Mammary epithelial cell (primary cell): Measurements from ENCODE around the gene PDZK1.
"Not testable (repeated sequence)": the region's sequence is repeated elsewhere in the genome, so short reads cannot be mapped to it uniquely, and the experiment has no call there.

Source experiments
- EZH2 ChIP-seq: IDR thresholded peaks from 2 replicates; pipeline ENCODE4 v1.6.1; 2012; ENCODE audit warnings: low read length, inconsistent platforms, borderline replicate concordance
- TF ChIP-seq, protein P1 (sequence below), 2 donors: IDR thresholded peaks in 1 of 2; conservative IDR thresholded peaks in 1 of 2; 2 replicates each; pipeline ENCODE4 v1.5.1; 2011 to 2012; ENCODE audit warnings: inconsistent platforms in 2 of 2, low read length in 2 of 2, mild to moderate bottlenecking in 2 of 2, control low read depth in 1 of 2, low read depth in 1 of 2; ENCODE audit not compliant: insufficient read depth in 1 of 2; ENCODE audit errors: extremely low read depth in 1 of 2

DNA sequence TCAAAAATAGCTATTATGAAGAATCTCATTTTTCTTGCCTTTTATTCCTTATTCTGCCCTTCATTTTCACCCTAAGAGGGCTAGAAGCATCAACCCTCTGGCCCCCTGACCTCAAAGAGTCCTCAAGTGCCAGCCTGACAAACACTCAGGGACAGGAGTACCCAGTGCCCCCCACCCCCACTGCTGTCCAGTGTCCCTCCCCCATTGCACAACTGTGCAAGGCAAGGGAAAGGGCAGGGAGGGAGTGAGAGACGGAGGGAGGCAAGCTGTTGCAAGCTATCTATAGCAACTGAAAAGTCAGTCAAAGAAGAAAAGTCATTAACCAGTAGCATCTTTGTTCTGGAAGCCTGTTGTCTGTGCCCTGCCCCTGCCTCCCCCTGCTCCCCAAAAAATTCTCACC is 21.1 kb downstream of the PDZK1 start:
- TF ChIP-seq, protein P1, sequence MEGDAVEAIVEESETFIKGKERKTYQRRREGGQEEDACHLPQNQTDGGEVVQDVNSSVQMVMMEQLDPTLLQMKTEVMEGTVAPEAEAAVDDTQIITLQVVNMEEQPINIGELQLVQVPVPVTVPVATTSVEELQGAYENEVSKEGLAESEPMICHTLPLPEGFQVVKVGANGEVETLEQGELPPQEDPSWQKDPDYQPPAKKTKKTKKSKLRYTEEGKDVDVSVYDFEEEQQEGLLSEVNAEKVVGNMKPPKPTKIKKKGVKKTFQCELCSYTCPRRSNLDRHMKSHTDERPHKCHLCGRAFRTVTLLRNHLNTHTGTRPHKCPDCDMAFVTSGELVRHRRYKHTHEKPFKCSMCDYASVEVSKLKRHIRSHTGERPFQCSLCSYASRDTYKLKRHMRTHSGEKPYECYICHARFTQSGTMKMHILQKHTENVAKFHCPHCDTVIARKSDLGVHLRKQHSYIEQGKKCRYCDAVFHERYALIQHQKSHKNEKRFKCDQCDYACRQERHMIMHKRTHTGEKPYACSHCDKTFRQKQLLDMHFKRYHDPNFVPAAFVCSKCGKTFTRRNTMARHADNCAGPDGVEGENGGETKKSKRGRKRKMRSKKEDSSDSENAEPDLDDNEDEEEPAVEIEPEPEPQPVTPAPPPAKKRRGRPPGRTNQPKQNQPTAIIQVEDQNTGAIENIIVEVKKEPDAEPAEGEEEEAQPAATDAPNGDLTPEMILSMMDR (conservative IDR thresholded peaks at IDR 0.05 in 1 of 2, IDR thresholded peaks at IDR 0.05 in 1 of 2; ENCODE audit: extremely low read depth in 1 of 2, insufficient read depth in 1 of 2, low read depth in 1 of 2, low read length in 2 of 2) = not testable (repeated sequence)
- not testable (repeated sequence) for TF ChIP-seq EZH2
